ENCODE measurements around the gene AKAP8.

GRCh38 chr19:15379083-15379998, at the start of gene AKAP8:
- TF ChIP-seq, protein P1, sequence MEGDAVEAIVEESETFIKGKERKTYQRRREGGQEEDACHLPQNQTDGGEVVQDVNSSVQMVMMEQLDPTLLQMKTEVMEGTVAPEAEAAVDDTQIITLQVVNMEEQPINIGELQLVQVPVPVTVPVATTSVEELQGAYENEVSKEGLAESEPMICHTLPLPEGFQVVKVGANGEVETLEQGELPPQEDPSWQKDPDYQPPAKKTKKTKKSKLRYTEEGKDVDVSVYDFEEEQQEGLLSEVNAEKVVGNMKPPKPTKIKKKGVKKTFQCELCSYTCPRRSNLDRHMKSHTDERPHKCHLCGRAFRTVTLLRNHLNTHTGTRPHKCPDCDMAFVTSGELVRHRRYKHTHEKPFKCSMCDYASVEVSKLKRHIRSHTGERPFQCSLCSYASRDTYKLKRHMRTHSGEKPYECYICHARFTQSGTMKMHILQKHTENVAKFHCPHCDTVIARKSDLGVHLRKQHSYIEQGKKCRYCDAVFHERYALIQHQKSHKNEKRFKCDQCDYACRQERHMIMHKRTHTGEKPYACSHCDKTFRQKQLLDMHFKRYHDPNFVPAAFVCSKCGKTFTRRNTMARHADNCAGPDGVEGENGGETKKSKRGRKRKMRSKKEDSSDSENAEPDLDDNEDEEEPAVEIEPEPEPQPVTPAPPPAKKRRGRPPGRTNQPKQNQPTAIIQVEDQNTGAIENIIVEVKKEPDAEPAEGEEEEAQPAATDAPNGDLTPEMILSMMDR (IDR thresholded peaks at IDR 0.05; ENCODE audit: poor library complexity): no peak
- TF ChIP-seq EZH2phosphoT487 (IDR thresholded peaks at IDR 0.05; ENCODE audit: low read depth, severe bottlenecking, unreplicated experiment): no peak
- TF ChIP-seq EZH2 (IDR thresholded peaks at IDR 0.05; ENCODE audit: borderline replicate concordance): no peak
